ENCODE measurements around the gene RIMKLA. TPM values are rescaled to one million over a fixed set of nuclear protein-coding genes. Genes with fewer than 3 reads are reported as not detected.

RIMKLA gene
- total and polyA plus RNA-seq, 2 experiments from 2014 or later, result 4.1 to 6.6 TPM

DNA sequence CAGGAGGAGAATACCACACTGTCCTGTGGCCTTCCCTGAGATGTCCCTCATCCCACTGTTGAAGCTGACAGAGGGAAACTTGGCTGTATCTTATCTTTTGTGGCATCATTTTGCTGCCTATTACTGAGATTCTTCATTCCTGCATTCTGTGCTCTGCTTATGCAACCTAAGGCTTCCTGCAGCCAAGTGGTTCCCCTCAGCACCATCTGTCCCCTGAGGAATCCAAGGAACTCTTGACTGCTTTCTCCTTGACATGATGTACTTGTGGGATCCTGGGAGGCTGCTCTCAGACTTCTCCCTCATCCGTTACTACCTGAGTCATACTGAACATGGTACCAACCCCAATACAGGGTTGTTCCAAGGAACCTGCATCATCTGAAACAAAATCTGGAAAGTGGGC lies 21.1 kb upstream of the RIMKLA start:
- H3K27me3 ChIP-seq (ENCODE audit: insufficient read depth), result no peaks in the 10 kb centered on the region
- peaks cover 6% of the 10 kb centered on the region for H3K27me3 Mint-ChIP-seq (ENCODE audit: insufficient read depth, low read depth, poor library complexity)
- no peaks in the 10 kb centered on the region for H3K36me3 ChIP-seq (ENCODE audit: insufficient read depth)
- H3K79me2 ChIP-seq (replicated peaks; ENCODE audit: insufficient read depth), result no peaks in the 10 kb centered on the region
- H2AFZ ChIP-seq, result no peak overlapping the region
- no peak overlapping the region for H3K27ac ChIP-seq (ENCODE audit: low read depth)
- H3K9me2 ChIP-seq (ENCODE audit: insufficient read depth), result peaks cover 3% of the 10 kb centered on the region; the same call in 1 of the 2 replicates
- no peaks in the 10 kb centered on the region for H3K4me1 ChIP-seq (ENCODE audit: insufficient read depth)
- no peaks in the 10 kb centered on the region for H3K36me3 Mint-ChIP-seq (ENCODE audit: low read depth)
- H3K4me3 Mint-ChIP-seq, result no peak overlapping the region
- H3K9me3 Mint-ChIP-seq, result no peaks in the 10 kb centered on the region
- H4K20me1 ChIP-seq (replicated peaks; ENCODE audit: insufficient read depth), result no peaks in the 10 kb centered on the region
- no peaks in the 10 kb centered on the region for H3F3A ChIP-seq (replicated peaks; ENCODE audit: low read depth)
- H3K4me2 ChIP-seq, result no peak overlapping the region
- ATAC-seq, result no peak
- H3K4me1 Mint-ChIP-seq, result no peaks in the 10 kb centered on the region
- no peak overlapping the region for H3K4me3 ChIP-seq
- TF ChIP-seq, protein P1, sequence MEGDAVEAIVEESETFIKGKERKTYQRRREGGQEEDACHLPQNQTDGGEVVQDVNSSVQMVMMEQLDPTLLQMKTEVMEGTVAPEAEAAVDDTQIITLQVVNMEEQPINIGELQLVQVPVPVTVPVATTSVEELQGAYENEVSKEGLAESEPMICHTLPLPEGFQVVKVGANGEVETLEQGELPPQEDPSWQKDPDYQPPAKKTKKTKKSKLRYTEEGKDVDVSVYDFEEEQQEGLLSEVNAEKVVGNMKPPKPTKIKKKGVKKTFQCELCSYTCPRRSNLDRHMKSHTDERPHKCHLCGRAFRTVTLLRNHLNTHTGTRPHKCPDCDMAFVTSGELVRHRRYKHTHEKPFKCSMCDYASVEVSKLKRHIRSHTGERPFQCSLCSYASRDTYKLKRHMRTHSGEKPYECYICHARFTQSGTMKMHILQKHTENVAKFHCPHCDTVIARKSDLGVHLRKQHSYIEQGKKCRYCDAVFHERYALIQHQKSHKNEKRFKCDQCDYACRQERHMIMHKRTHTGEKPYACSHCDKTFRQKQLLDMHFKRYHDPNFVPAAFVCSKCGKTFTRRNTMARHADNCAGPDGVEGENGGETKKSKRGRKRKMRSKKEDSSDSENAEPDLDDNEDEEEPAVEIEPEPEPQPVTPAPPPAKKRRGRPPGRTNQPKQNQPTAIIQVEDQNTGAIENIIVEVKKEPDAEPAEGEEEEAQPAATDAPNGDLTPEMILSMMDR (conservative IDR thresholded peaks at IDR 0.05; ENCODE audit: low read depth in 2 of 2), result no peak
- TF ChIP-seq EZH2 (IDR thresholded peaks at IDR 0.05; ENCODE audit: low read depth, unreplicated experiment), result no peak
- TF ChIP-seq, protein P2, sequence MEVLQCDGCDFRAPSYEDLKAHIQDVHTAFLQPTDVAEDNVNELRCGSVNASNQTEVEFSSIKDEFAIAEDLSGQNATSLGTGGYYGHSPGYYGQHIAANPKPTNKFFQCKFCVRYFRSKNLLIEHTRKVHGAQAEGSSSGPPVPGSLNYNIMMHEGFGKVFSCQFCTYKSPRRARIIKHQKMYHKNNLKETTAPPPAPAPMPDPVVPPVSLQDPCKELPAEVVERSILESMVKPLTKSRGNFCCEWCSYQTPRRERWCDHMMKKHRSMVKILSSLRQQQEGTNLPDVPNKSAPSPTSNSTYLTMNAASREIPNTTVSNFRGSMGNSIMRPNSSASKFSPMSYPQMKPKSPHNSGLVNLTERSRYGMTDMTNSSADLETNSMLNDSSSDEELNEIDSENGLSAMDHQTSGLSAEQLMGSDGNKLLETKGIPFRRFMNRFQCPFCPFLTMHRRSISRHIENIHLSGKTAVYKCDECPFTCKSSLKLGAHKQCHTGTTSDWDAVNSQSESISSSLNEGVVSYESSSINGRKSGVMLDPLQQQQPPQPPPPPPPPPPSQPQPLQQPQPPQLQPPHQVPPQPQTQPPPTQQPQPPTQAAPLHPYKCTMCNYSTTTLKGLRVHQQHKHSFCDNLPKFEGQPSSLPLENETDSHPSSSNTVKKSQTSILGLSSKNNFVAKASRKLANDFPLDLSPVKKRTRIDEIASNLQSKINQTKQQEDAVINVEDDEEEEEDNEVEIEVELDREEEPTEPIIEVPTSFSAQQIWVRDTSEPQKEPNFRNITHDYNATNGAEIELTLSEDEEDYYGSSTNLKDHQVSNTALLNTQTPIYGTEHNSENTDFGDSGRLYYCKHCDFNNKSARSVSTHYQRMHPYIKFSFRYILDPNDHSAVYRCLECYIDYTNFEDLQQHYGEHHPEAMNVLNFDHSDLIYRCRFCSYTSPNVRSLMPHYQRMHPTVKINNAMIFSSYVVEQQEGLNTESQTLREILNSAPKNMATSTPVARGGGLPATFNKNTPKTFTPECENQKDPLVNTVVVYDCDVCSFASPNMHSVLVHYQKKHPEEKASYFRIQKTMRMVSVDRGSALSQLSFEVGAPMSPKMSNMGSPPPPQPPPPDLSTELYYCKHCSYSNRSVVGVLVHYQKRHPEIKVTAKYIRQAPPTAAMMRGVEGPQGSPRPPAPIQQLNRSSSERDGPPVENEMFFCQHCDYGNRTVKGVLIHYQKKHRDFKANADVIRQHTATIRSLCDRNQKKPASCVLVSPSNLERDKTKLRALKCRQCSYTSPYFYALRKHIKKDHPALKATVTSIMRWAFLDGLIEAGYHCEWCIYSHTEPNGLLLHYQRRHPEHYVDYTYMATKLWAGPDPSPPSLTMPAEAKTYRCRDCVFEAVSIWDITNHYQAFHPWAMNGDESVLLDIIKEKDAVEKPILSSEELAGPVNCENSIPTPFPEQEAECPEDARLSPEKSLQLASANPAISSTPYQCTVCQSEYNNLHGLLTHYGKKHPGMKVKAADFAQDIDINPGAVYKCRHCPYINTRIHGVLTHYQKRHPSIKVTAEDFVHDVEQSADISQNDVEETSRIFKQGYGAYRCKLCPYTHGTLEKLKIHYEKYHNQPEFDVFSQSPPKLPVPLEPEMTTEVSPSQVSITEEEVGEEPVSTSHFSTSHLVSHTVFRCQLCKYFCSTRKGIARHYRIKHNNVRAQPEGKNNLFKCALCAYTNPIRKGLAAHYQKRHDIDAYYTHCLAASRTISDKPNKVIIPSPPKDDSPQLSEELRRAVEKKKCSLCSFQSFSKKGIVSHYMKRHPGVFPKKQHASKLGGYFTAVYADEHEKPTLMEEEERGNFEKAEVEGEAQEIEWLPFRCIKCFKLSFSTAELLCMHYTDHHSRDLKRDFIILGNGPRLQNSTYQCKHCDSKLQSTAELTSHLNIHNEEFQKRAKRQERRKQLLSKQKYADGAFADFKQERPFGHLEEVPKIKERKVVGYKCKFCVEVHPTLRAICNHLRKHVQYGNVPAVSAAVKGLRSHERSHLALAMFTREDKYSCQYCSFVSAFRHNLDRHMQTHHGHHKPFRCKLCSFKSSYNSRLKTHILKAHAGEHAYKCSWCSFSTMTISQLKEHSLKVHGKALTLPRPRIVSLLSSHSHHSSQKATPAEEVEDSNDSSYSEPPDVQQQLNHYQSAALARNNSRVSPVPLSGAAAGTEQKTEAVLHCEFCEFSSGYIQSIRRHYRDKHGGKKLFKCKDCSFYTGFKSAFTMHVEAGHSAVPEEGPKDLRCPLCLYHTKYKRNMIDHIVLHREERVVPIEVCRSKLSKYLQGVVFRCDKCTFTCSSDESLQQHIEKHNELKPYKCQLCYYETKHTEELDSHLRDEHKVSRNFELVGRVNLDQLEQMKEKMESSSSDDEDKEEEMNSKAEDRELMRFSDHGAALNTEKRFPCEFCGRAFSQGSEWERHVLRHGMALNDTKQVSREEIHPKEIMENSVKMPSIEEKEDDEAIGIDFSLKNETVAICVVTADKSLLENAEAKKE (CRISPR knock-in tag; IDR thresholded peaks at IDR 0.05), result no peak
- TF ChIP-seq, protein P3, sequence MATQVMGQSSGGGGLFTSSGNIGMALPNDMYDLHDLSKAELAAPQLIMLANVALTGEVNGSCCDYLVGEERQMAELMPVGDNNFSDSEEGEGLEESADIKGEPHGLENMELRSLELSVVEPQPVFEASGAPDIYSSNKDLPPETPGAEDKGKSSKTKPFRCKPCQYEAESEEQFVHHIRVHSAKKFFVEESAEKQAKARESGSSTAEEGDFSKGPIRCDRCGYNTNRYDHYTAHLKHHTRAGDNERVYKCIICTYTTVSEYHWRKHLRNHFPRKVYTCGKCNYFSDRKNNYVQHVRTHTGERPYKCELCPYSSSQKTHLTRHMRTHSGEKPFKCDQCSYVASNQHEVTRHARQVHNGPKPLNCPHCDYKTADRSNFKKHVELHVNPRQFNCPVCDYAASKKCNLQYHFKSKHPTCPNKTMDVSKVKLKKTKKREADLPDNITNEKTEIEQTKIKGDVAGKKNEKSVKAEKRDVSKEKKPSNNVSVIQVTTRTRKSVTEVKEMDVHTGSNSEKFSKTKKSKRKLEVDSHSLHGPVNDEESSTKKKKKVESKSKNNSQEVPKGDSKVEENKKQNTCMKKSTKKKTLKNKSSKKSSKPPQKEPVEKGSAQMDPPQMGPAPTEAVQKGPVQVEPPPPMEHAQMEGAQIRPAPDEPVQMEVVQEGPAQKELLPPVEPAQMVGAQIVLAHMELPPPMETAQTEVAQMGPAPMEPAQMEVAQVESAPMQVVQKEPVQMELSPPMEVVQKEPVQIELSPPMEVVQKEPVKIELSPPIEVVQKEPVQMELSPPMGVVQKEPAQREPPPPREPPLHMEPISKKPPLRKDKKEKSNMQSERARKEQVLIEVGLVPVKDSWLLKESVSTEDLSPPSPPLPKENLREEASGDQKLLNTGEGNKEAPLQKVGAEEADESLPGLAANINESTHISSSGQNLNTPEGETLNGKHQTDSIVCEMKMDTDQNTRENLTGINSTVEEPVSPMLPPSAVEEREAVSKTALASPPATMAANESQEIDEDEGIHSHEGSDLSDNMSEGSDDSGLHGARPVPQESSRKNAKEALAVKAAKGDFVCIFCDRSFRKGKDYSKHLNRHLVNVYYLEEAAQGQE (IDR thresholded peaks at IDR 0.05; ENCODE audit: unreplicated experiment), result no peak
- TF ChIP-seq, protein P4, sequence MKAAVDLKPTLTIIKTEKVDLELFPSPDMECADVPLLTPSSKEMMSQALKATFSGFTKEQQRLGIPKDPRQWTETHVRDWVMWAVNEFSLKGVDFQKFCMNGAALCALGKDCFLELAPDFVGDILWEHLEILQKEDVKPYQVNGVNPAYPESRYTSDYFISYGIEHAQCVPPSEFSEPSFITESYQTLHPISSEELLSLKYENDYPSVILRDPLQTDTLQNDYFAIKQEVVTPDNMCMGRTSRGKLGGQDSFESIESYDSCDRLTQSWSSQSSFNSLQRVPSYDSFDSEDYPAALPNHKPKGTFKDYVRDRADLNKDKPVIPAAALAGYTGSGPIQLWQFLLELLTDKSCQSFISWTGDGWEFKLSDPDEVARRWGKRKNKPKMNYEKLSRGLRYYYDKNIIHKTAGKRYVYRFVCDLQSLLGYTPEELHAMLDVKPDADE (IDR thresholded peaks at IDR 0.05), result no peak
- TF ChIP-seq ZNF114 (CRISPR knock-in tag; IDR thresholded peaks at IDR 0.05), result no peak
- no peak for TF ChIP-seq EZH2phosphoT487 (IDR thresholded peaks at IDR 0.05; ENCODE audit: unreplicated experiment)
- DNase-seq (ENCODE audit: low spot score), result no peak
- H3K27ac Mint-ChIP-seq, result no peak overlapping the region

All from GM23338 (cell line).